ENCODE measurements around the gene PPFIBP1. TPM values are rescaled to one million over a fixed set of nuclear protein-coding genes. Genes with fewer than 3 reads are reported as not detected.
"Not testable (repeated sequence)": the region's sequence is repeated elsewhere in the genome, so short reads cannot be mapped to it uniquely, and the experiment has no call there.

Gene PPFIBP1
- total RNA-seq, 1 experiment from 2014 or later: 43.4 TPM

GRCh38 chr12:27534765-27535161, 10.8 kb downstream of the PPFIBP1 start:
- no peak for DNase-seq (ENCODE audit: low spot score)
- in situ Hi-C loops (cut with HindIII; ENCODE audit: low sequenced_read_pairs): loop anchor here (10.0 kb wide), 1 partner anchor 100 kb away; no protein-coding TSS in a partner anchor

GRCh38 chr12:27535318-27535717, 11.3 kb downstream of the PPFIBP1 start:
- in situ Hi-C loops (cut with HindIII; ENCODE audit: low sequenced_read_pairs): loop anchor here (10.0 kb wide), 1 partner anchor 101 kb away; no protein-coding TSS in a partner anchor

DNA sequence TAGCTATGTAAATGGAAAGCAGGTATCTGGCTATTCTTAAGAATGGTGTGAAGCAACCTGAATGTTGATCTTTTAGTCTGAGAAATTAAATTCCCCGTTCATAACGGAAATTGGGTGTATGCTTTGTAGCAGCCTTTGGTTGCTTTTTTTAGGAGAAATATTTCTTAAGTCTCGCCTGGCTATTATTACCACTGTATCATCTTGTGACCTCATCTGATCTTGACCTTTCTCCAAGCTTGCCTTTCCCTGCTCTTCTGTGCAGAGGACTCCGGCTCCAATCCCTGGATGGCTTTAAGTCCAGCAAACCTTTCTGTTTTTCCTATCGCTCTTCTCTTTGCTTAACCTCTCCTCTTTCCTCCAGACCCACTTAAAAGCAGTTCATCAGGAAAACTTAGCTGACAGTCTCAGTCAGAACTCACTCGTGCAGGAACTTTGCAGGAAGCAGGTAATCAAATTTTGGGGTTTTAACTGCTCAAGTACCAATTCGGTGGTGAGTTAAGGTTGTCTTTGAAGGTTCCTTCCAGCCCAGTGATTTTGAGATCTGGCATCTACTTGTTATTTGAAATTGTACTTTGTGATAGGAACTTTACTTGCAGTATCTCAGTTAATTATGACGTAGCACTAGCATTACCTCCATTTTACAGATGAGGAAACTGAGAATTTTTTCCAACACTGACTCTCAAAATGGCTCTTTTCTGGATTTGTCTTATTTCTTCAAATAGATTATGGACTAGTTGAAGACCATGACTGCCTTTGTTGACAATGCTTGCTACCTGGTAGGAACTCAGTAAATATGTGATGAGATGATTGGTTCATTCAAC, 14.1 kb downstream of the PPFIBP1 start:
- DNase-seq (ENCODE audit: low spot score): no peak
- in situ Hi-C loops (cut with HindIII; ENCODE audit: low sequenced_read_pairs): loop anchor here (10.0 kb wide), 1 partner anchor 103 kb away; no protein-coding TSS in a partner anchor

More at GRCh38 chr12:27535318-27535717, 11.3 kb downstream of the PPFIBP1 start:
- DNase-seq (ENCODE audit: low spot score): no peak

DNA sequence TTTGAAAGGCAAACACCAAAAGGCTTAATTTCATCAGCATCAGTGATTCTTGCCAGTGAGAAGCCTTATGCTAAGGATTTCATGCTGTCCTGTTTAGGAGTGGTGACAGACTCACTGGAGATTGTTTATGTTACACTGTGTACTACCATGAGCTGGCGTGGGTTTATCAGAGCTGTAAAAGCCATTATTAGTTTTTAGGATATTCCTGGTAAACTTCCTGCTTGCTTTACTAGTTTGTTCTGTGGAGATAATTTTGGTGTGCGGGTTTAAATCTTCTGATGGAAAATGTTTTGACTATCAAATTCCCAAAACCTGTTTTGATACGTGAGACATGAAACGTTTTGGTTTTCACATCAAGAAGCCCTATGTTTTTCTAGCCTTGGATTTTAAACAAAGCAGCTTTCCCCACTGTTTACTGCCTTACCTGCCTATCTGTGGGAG, 15.2 kb downstream of the PPFIBP1 start:
- DNase-seq (ENCODE audit: low spot score): no peak
- in situ Hi-C loops (cut with HindIII; ENCODE audit: low sequenced_read_pairs): loop anchor here (10.0 kb wide), 1 partner anchor 104 kb away; no protein-coding TSS in a partner anchor

GRCh38 chr12:27541031-27541719, 17.2 kb downstream of the PPFIBP1 start:
- in situ Hi-C loops (cut with HindIII; ENCODE audit: low sequenced_read_pairs): no loop called here
- no peak for DNase-seq (ENCODE audit: low spot score)

GRCh38 chr12:27542628-27543027, 18.6 kb downstream of the PPFIBP1 start:
- DNase-seq (ENCODE audit: low spot score): no peak
- in situ Hi-C loops (cut with HindIII; ENCODE audit: low sequenced_read_pairs): no loop called here

DNA sequence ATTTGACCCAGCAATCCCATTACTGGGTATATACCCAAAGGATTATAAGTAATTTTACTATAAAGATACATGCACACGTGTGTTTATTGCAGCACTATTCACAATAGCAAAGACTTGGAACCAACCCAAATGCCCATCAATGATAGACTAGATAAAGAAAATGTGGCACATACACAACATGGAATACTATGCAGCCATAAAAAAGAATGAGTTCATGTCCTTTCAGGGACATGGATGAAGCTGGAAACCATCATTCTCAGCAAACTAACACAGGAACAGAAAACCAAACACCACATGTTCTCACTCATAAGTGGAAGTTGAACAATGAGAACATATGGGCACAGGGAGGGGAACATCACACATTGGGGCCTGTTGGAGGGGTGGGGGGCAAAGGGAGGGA, 20.9 kb downstream of the PPFIBP1 start:
- in situ Hi-C loops (cut with HindIII; ENCODE audit: low sequenced_read_pairs): not testable (repeated sequence)

GRCh38 chr12:27545665-27546064, 21.7 kb downstream of the PPFIBP1 start:
- no peak for DNase-seq (ENCODE audit: low spot score)
- in situ Hi-C loops (cut with HindIII; ENCODE audit: low sequenced_read_pairs): no loop called here

More for the DNA sequence above, 20.9 kb downstream of the PPFIBP1 start:
- DNase-seq (ENCODE audit: low spot score): not testable (repeated sequence)

DNA sequence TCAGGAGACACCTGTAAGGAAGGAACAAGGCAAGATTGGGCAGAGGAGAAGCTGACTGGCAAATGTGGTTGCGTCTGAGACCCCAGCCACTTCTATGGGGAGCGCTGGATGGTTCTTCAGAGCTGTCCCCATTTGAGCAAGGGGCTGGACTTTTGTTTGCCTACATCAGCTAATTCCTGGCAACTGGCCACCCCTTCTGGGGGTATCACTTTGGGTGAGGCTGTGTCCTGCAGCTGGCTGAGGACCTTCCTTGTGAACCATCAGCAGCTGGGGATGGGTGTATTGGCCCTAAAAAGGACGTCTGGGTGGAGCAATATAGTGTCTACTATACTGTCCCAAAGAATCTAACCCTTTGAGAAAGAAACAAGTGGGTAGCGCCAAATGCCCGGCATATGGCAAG, 23.6 kb downstream of the PPFIBP1 start:
- in situ Hi-C loops (cut with HindIII; ENCODE audit: low sequenced_read_pairs): no loop called here
- DNase-seq (ENCODE audit: low spot score): no peak

GRCh38 chr12:27548301-27549199, 24.5 kb downstream of the PPFIBP1 start:
- DNase-seq (ENCODE audit: low spot score): no peak
- in situ Hi-C loops (cut with HindIII; ENCODE audit: low sequenced_read_pairs): no loop called here

DNA sequence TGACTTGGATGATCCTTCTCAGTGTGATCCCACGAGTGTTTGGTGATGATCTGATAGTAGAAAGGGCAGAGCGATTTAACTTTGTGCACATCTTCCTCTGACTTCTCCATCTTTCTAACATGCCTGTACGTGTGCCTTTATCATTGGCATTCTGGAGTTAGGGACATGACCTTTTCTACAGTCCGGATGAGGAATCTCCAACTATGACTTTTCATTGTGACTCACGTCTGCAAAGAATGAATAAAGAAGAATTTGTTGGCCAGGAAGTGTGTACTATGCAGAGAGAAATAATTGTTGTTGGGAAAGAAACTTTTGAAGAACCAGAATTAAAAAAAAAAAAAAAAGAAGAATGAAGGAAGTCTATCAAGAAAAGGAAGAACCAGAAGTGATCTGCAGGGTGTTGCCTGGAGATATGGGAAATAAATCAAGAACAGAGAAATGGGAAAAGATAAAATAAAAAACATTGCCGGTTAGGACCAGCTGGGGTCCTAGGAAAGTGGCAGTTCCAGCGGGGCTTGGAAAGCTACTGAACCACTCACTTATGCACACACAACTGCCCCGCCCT, 25.3 kb downstream of the PPFIBP1 start:
- in situ Hi-C loops (cut with HindIII; ENCODE audit: low sequenced_read_pairs): no loop called here
- DNase-seq (ENCODE audit: low spot score): no peak

DNA sequence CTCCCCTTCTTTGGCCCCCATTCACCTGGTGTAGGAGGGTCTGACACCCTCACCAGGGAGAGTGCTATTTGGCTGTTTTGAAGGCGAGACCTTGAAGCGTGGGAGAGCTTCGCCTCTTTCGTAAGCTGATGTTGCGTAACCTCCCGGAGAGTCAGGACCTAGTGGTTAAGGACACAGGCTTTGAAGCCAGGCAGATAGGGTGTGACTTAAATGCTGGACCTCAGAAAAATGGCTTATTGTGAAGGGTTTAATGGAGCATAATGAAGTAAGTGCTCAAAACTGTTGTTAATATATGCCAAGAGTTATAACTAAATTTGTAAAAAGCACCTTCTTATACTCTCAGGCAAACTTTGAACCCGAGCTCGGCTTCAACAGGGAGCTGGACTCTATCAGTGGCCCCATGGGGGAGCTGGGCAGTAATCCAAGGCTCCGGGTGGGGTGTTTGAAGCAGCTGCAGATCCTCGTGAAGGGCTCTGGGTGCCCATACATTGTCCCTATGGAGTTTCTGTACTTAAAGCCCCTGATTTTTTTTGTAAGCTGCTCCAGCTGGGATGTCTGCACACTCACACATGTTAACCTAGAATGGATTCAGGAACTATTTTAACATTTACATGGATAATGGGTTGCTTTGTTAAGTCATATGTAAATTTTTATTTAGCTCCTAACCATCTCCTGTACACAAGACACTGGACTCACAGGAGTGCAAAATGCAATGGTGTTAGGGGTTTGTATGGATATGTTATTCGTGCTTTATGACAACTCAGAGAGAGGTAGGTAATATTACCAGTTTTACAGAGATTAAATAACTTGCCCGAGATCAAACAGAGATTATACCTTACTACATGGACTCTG, 26.0 kb downstream of the PPFIBP1 start:
- DNase-seq (ENCODE audit: low spot score): no peak
- in situ Hi-C loops (cut with HindIII; ENCODE audit: low sequenced_read_pairs): no loop called here

DNA sequence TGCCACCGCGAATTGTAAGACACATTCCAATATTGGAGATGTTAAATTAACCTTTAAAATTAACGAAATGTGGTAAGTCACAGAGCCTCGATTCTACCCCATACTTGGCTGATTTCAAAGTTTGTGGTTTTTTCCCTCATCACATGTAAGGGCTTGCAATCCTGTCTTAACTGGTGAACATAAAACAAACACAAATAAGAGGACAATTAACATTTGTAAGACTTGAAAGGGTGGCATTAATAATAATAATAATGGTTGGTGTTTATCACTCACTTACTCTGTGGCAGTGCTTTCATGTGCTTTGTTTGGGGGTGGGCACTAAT, 26.6 kb downstream of the PPFIBP1 start:
- no peak for DNase-seq (ENCODE audit: low spot score)
- in situ Hi-C loops (cut with HindIII; ENCODE audit: low sequenced_read_pairs): no loop called here

GRCh38 chr12:27551172-27551840, 27.3 kb downstream of the PPFIBP1 start:
- no peak for DNase-seq (ENCODE audit: low spot score)
- in situ Hi-C loops (cut with HindIII; ENCODE audit: low sequenced_read_pairs): no loop called here

DNA sequence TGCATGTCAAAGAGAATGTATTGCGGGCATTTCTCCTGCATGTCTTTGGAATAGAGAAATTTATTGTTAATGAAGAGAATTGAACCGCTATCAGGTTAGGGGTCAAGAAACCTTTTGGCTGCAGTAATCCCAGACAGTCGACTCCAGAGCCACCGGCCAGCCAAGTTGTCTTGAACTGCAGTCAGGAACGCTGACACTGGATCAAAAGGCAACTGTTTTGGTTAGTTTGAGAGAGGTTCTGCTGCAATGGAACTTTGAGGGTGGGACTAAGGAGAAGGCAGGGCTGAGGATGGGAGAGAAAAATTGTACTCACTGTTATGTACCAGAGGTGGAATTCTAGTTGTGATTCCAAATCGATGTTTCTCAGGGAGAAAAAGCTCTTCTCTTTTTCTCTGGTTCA, 28.2 kb downstream of the PPFIBP1 start:
- in situ Hi-C loops (cut with HindIII; ENCODE audit: low sequenced_read_pairs): no loop called here
- no peak for DNase-seq (ENCODE audit: low spot score)

DNA sequence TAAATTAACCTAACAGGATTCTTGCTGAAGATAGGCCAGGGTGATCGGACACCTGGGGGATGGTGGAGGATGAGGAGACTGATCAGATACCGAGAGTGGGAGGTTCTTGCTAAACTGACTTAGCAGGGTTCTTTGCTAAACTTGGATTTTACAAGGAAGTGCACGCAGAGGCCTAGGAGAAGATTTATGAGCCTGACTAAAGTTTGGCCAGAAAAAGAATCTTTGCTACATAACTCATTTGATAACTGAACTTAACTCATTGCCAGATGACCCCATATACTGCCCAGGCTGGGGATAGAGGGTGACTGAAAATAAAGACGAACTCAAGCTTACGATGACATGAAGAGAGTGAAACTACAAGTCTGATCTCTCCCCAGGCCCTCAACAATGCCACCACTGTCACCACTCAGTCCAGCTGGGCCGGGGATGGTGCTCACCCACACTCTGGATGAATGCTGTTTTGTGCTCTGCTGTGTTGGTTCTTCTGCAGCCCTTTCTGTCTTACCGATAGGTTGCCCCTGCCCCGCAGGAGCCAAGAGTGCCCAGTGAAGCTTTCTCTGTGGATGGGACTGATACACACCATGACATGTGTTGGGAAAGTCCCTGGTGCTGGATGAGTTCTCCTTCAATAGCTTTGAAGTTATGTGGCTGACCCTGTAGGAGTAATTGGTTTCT, 29.0 kb downstream of the PPFIBP1 start:
- in situ Hi-C loops (cut with HindIII; ENCODE audit: low sequenced_read_pairs): no loop called here
- DNase-seq (ENCODE audit: low spot score): no peak

DNA sequence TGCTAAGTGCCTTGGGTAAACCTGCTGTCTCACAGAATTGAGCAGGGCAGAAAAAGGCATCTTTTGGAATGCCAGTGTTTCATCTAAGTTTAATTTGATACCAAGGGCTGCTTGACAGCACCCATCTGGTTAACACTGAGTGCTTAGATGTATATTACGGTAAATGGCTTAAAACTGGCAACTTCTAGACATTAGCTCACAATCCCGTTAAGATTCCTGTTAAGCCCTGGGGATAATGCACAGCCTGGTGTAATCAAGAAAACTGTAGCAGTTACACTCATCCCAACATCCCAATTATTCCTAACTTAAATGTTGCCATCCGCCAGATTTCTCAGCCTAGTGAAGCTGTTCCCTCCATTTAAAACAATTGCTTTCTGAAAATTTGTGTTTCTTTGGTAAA, 29.9 kb downstream of the PPFIBP1 start:
- no peak for DNase-seq (ENCODE audit: low spot score)
- in situ Hi-C loops (cut with HindIII; ENCODE audit: low sequenced_read_pairs): no loop called here
